Measurements from ENCODE around the gene PLEKHA1.

DNA sequence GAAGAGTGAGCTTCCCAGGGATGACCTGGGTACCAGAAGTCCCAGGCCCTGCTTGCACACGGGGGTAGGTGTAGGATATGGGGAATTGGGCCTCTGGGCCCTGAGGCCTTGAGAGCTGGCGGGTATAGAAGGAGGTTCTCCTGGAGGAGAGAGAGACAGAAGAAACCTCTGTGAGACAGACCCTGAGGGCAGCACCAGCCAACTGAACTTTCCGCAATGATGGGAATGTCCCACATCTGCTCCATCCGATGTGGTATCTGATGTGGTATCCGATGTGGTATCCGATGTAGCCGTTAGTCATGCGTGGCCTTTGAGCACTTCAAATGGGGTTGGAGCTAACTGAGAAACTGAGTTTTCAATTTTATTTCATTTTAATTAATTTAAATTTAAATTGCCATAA lies 30.6 kb upstream of the PLEKHA1 start:
- TF ChIP-seq EZH2 (IDR thresholded peaks at IDR 0.05; ENCODE audit: borderline replicate concordance, low read length) (no peak), CTCF (IDR thresholded peaks at IDR 0.05; ENCODE audit: low read length) (no peak)

Measured in OCI-LY1 (cell line).